Endothelial cell of umbilical vein (primary cell): ENCODE data around the gene APOBEC3G.

Experiments used
- EZH2 ChIP-seq: IDR thresholded peaks from 2 replicates; pipeline ENCODE4 v1.6.1; 2012; ENCODE audit warnings: borderline replicate concordance, low read depth, mild to moderate bottlenecking, moderate library complexity, low read length, inconsistent platforms; ENCODE audit not compliant: severe bottlenecking
- GATA2 ChIP-seq: IDR thresholded peaks from 2 replicates; pipeline ENCODE4 v1.7.0; 2011; ENCODE audit warnings: low read depth, mild to moderate bottlenecking, moderate library complexity, mixed read lengths, low read length; ENCODE audit not compliant: insufficient read length, insufficient read depth
- JUN ChIP-seq: IDR thresholded peaks from 2 replicates; pipeline ENCODE4 v1.6.1; 2011; ENCODE audit warnings: borderline replicate concordance, low read depth; ENCODE audit not compliant: insufficient read length, insufficient read depth
- MYC ChIP-seq: IDR thresholded peaks from one replicate; pipeline ENCODE4 v1.6.1; 2011; ENCODE audit warnings: mild to moderate bottlenecking, low read depth, low read length
- POLR2A ChIP-seq: IDR thresholded peaks from 2 replicates; pipeline ENCODE4 v1.6.1; 2012; ENCODE audit warnings: low read depth, mild to moderate bottlenecking, control low read depth, low read length
- POLR2AphosphoS5 ChIP-seq: IDR thresholded peaks from 2 replicates; pipeline ENCODE4 v1.6.1; 2012; ENCODE audit warnings: low read depth, mild to moderate bottlenecking, control low read depth, low read length, moderate library complexity; ENCODE audit not compliant: insufficient read depth
- TF ChIP-seq, protein P1 (sequence below), 2 donors: IDR thresholded peaks; 1 replicate in 1 of 2; 2 replicates in 1 of 2; pipeline ENCODE4 v1.5.1; 2011; ENCODE audit warnings: low read length in 2 of 2, mild to moderate bottlenecking in 2 of 2, moderate library complexity in 2 of 2, control low read depth in 1 of 2, inconsistent platforms in 1 of 2, low read depth in 1 of 2; ENCODE audit not compliant: insufficient read depth in 1 of 2; ENCODE audit errors: extremely low read depth in 1 of 2
- TF ChIP-seq, protein P2 (sequence below): IDR thresholded peaks from 2 replicates; pipeline ENCODE4 v1.6.1; 2011; ENCODE audit not compliant: insufficient read depth, insufficient read length

GRCh38 chr22:39120983-39121382 is 43.9 kb downstream of the APOBEC3G start:
- TF ChIP-seq POLR2A, result no peak
- TF ChIP-seq EZH2, result no peak
- TF ChIP-seq, protein P1, sequence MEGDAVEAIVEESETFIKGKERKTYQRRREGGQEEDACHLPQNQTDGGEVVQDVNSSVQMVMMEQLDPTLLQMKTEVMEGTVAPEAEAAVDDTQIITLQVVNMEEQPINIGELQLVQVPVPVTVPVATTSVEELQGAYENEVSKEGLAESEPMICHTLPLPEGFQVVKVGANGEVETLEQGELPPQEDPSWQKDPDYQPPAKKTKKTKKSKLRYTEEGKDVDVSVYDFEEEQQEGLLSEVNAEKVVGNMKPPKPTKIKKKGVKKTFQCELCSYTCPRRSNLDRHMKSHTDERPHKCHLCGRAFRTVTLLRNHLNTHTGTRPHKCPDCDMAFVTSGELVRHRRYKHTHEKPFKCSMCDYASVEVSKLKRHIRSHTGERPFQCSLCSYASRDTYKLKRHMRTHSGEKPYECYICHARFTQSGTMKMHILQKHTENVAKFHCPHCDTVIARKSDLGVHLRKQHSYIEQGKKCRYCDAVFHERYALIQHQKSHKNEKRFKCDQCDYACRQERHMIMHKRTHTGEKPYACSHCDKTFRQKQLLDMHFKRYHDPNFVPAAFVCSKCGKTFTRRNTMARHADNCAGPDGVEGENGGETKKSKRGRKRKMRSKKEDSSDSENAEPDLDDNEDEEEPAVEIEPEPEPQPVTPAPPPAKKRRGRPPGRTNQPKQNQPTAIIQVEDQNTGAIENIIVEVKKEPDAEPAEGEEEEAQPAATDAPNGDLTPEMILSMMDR (IDR thresholded peaks at IDR 0.05; ENCODE audit: extremely low read depth in 1 of 2, insufficient read depth in 1 of 2, low read depth in 1 of 2, low read length in 2 of 2), result no peak
- TF ChIP-seq, protein P2, sequence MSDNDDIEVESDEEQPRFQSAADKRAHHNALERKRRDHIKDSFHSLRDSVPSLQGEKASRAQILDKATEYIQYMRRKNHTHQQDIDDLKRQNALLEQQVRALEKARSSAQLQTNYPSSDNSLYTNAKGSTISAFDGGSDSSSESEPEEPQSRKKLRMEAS, result no peak
- no peak for TF ChIP-seq JUN
- no peak for TF ChIP-seq POLR2AphosphoS5
- no peak for TF ChIP-seq MYC
- TF ChIP-seq GATA2, result no peak
